ENCODE data around the gene ZNF474.

ZNF474 gene

GRCh38 chr5:122137702-122138101, 8.4 kb downstream of the ZNF474 start:
- DNase-seq (ENCODE audit: low read depth): no peak
- no peak overlapping the region for H3K4me3 ChIP-seq (ENCODE audit: low read depth, low read length)
- no peak for TF ChIP-seq MYC (IDR thresholded peaks at IDR 0.05; ENCODE audit: low read depth, low read length)
- no peak for TF ChIP-seq POLR2A (IDR thresholded peaks at IDR 0.05; ENCODE audit: extremely low read depth, insufficient read length)
- no peak for TF ChIP-seq MAX (IDR thresholded peaks at IDR 0.05; ENCODE audit: low read depth, low read length)
- no peak for TF ChIP-seq CTCF (IDR thresholded peaks at IDR 0.05; ENCODE audit: low read depth, low read length)

DNA sequence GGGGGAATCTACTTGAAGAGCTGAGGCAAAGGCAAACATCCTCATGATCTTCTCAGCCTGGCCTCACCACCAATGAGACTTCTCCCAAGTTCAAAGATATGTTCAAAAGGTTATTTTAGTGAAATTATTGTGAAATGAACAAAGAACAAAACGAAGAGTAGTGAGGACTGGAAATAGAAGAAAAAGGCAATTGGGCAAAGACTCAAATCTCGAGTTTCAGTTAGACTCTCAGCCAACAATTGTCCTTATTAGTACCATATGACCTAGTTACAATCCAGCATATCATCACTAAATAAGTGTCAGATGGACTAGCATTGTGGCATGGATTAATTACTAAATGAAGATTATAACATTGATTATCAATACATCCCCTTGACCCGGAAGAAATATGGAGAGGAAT, 9.0 kb downstream of the ZNF474 start:
- H3K4me3 ChIP-seq (ENCODE audit: low read depth, low read length): no peak overlapping the region
- TF ChIP-seq MAX (IDR thresholded peaks at IDR 0.05; ENCODE audit: low read depth, low read length) (no peak), POLR2A (IDR thresholded peaks at IDR 0.05; ENCODE audit: extremely low read depth, insufficient read length) (no peak), MYC (IDR thresholded peaks at IDR 0.05; ENCODE audit: low read depth, low read length) (no peak), CTCF (IDR thresholded peaks at IDR 0.05; ENCODE audit: low read depth, low read length) (no peak)
- no peak for DNase-seq (ENCODE audit: low read depth)

DNA sequence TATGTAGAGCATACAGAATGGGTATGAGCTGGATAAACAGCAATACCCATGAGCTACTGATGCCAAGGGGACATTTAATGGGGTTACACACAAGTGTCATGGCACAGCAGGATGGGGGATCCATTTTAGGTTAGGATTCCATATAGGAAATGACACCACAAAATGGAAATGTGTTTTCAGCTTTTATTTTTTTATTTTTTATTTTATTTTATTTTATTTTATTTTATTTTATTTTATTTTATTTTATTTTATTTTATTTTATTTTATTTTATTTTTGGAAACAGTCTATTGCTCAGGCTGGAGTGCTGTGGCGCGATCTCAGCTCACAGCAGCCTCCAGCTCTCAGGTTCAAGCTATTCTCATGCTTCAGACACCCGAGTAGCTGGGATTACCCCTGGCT, 11.6 kb downstream of the ZNF474 start:
- no peak for TF ChIP-seq MAX (IDR thresholded peaks at IDR 0.05; ENCODE audit: low read depth, low read length)
- TF ChIP-seq MYC (IDR thresholded peaks at IDR 0.05; ENCODE audit: low read depth, low read length): no peak
- TF ChIP-seq POLR2A (IDR thresholded peaks at IDR 0.05; ENCODE audit: extremely low read depth, insufficient read length): no peak
- no peak for DNase-seq (ENCODE audit: low read depth)
- no peak overlapping the region for H3K4me3 ChIP-seq (ENCODE audit: low read depth, low read length)

DNA sequence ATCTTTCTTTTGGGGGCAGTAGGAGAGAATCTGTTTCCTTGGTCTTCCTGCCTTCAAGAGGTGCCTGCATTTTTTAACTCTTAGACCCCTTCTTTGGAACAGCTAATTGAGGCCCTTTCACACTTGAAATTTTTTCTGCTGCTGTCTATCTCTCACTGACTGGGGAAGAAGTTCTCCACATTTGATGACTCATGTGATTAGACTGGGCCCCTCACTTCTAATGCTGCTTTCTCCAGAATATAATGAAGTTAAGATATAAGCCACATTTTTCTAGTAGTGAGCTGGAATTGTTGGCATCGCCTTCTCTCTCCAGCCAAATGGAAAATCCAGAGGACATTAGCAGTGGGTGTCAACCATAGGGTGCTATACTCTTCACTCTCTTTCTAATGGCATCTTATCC, 12.4 kb downstream of the ZNF474 start:
- DNase-seq (ENCODE audit: low read depth): no peak
- no peak overlapping the region for H3K4me3 ChIP-seq (ENCODE audit: low read depth, low read length)
- TF ChIP-seq CTCF (IDR thresholded peaks at IDR 0.05; ENCODE audit: low read depth, low read length): no peak
- no peak for TF ChIP-seq MAX (IDR thresholded peaks at IDR 0.05; ENCODE audit: low read depth, low read length)

- no peak for DNase-seq (ENCODE audit: low read depth)
- no peak for TF ChIP-seq CTCF (IDR thresholded peaks at IDR 0.05; ENCODE audit: low read depth, low read length)
- no peak for TF ChIP-seq MAX (IDR thresholded peaks at IDR 0.05; ENCODE audit: low read depth, low read length)
- TF ChIP-seq MYC (IDR thresholded peaks at IDR 0.05; ENCODE audit: low read depth, low read length): no peak
- no peak for TF ChIP-seq POLR2A (IDR thresholded peaks at IDR 0.05; ENCODE audit: extremely low read depth, insufficient read length)
- H3K4me3 ChIP-seq (ENCODE audit: low read depth, low read length): no peak overlapping the region
Observed at GRCh38 chr5:122142480-122143164, 13.3 kb downstream of the ZNF474 start.

DNA sequence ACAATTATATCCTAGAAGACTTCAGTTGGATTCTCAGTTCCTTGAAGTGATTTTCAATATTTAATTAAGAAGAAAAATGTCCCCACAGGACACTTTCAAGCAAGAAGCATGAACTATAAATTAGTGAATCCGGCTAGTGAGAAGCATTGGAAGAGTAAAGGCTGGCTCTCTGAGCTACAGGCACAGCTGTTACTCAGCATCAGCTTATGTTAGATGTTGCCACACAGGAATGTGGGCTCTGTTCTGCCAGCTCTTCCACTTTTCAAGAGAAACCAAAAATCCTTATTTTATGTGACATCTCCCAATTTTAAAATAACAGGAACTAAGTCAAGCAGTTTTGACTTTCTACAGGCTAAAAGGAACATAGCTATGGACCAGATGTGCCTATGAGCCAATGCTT, 14.9 kb downstream of the ZNF474 start:
- no peak for DNase-seq (ENCODE audit: low read depth)
- no peak overlapping the region for H3K4me3 ChIP-seq (ENCODE audit: low read depth, low read length)
- no peak for TF ChIP-seq POLR2A (IDR thresholded peaks at IDR 0.05; ENCODE audit: extremely low read depth, insufficient read length)
- TF ChIP-seq MYC (IDR thresholded peaks at IDR 0.05; ENCODE audit: low read depth, low read length): no peak
- TF ChIP-seq CTCF (IDR thresholded peaks at IDR 0.05; ENCODE audit: low read depth, low read length): no peak
- TF ChIP-seq MAX (IDR thresholded peaks at IDR 0.05; ENCODE audit: low read depth, low read length): no peak
